Left forelimb (tissue), 1 donor: Measurements from ENCODE around the gene HAUS2.
A peak's percentile ranks its signal among the peaks of the same experiment; 100 is the strongest.
"Not testable (repeated sequence)": the region's sequence is repeated elsewhere in the genome, so short reads cannot be mapped to it uniquely, and the experiment has no call there.

ENCODE experiments used
- DNase-seq: peaks from one replicate; pipeline ENCODE4 v3.0.0-alpha.2; 2018; ENCODE audit warnings: low spot score

The HAUS2 gene

GRCh38 chr15:42548249-42549031, at the start of gene HAUS2, which contains the start of gene LRRC57:
TSS of gene HAUS2 (plus strand) at chr15:42548838. CDS start at chr15:42548873, 35 bp downstream.
TSS of gene LRRC57 (minus strand) at chr15:42548793. CDS start at chr15:42548434, 359 bp downstream.
- peak; percentile 92 for DNase-seq

GRCh38 chr15:42499858-42500609, 48.6 kb upstream of the HAUS2 start:
- no peak for DNase-seq

GRCh38 chr15:42502477-42502876, 46.2 kb upstream of the HAUS2 start:
- DNase-seq = no peak

- no peak for DNase-seq
These were observed 44.8 kb upstream of the HAUS2 start for GRCh38 chr15:42503825-42504224.

GRCh38 chr15:42504631-42505030, 44.0 kb upstream of the HAUS2 start:
- DNase-seq = no peak

GRCh38 chr15:42507514-42507913, 41.1 kb upstream of the HAUS2 start:
- no peak for DNase-seq

GRCh38 chr15:42508263-42508690, 40.4 kb upstream of the HAUS2 start:
- no peak for DNase-seq

GRCh38 chr15:42510258-42511006, 38.2 kb upstream of the HAUS2 start:
- DNase-seq = no peak

- DNase-seq = no peak
These were observed 37.6 kb upstream of the HAUS2 start for GRCh38 chr15:42511007-42511391.

GRCh38 chr15:42523331-42523730, 25.3 kb upstream of the HAUS2 start:
- DNase-seq = no peak

- DNase-seq = no peak
These were observed 19.7 kb upstream of the HAUS2 start for GRCh38 chr15:42528970-42529369.

- DNase-seq = no peak
These were observed 15.4 kb upstream of the HAUS2 start for GRCh38 chr15:42533246-42533645.

GRCh38 chr15:42544853-42545629, 3.6 kb upstream of the HAUS2 start:
- DNase-seq = no peak

GRCh38 chr15:42547918-42548248, 755 bp upstream of the HAUS2 start:
- DNase-seq = peak; percentile 66

GRCh38 chr15:42549032-42549491, 424 bp downstream of the HAUS2 start:
- DNase-seq = no peak

GRCh38 chr15:42549741-42550392, 1.2 kb downstream of the HAUS2 start:
- no peak for DNase-seq

- no peak for DNase-seq
These were observed 4.9 kb downstream of the HAUS2 start for GRCh38 chr15:42553554-42553953.

GRCh38 chr15:42556550-42557207, 8.0 kb downstream of the HAUS2 start:
- DNase-seq = not testable (repeated sequence)

GRCh38 chr15:42558739-42559138, 10.1 kb downstream of the HAUS2 start:
- no peak for DNase-seq

GRCh38 chr15:42575188-42576039, 26.8 kb downstream of the HAUS2 start, which contains the start of gene STARD9:
TSS of gene STARD9 (plus strand) at chr15:42575606. CDS start at chr15:42575716, 110 bp downstream.
- peak; percentile 99 for DNase-seq
